GM12801 (cell line): Measurements from ENCODE around the gene RPS3A.

Experiments used
- CTCF ChIP-seq: IDR thresholded peaks from one replicate; pipeline ENCODE4 v1.5.1; 2011; ENCODE audit warnings: control low read depth; ENCODE audit not compliant: insufficient read length; ENCODE audit errors: extremely low read depth

The RPS3A gene

GRCh38 chr4:151144329-151145072 is 45.1 kb downstream of the RPS3A start:
- no peak for TF ChIP-seq CTCF

GRCh38 chr4:151147000-151147399 is 47.6 kb downstream of the RPS3A start:
- TF ChIP-seq CTCF: no peak

- TF ChIP-seq CTCF: no peak
Observed at GRCh38 chr4:151148261-151148660, 48.8 kb downstream of the RPS3A start.

- TF ChIP-seq CTCF: no peak
Observed at GRCh38 chr4:151150821-151151580, 51.6 kb downstream of the RPS3A start.

- no peak for TF ChIP-seq CTCF
Observed at GRCh38 chr4:151152028-151152427, 52.6 kb downstream of the RPS3A start.

- no peak for TF ChIP-seq CTCF
Observed at GRCh38 chr4:151153585-151153984, 54.2 kb downstream of the RPS3A start.
